NCI-H2107 treated with DMSO at 0.1 percent for 48 hours (cell line): ENCODE results near the gene CBFA2T3.
"Not testable (repeated sequence)": the region's sequence is repeated elsewhere in the genome, so short reads cannot be mapped to it uniquely, and the experiment has no call there.

Experiments used
- DNase-seq: peaks from one replicate; lab custom pipeline; 2025; ENCODE audit not compliant: unreplicated experiment; lab: John Stamatoyannopoulos, UW

CBFA2T3 gene

GRCh38 chr16:88977018-88977811 lies at the start of gene CBFA2T3:
TSS of gene CBFA2T3 (minus strand) at chr16:88977207. CDS start at chr16:88976807, 400 bp downstream.
- DNase-seq, result no peak

DNA sequence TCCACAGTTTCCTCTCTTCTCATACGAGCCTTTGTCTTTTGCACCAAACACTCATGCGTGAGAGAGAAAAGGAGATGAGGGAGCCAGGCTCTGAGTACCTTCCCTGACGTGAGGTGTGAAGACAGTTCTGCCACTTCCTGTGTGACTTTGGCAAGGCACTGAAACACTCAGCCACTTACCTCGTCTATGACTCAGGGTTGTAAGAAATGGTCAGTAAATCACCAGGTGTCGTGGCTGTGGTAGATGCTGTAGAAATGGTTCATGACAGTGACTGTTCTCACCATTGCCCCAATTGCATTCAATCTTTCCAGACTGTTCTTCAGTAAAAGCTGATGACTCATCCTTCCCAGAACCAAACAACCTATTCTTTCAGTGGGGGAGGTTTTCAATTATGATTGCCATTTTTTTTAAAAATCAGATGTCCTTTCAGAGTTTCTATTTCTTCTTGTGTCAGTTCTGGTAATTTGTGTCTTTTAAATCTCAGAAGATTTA lies 49.2 kb upstream of the CBFA2T3 start:
- no peak for DNase-seq

DNA sequence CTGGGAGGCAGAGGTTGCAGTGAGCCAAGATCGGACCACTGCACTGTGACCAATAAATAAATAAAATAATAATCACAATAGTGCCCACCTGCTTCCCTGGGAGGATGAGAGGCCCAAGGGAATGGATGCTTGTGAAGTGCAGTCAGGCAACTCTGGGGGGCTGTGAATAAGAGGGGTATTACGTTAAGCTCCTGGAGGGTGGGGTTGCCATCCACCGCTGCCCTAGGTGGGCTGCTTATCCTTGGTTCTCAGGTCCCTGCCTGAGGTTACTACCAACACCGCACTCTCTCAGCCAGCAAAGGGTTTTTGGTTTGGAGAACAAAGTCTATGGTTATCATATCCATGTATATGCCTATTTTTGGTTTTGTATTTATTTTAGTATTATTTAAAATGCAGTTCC lies 48.6 kb upstream of the CBFA2T3 start:
- DNase-seq, result no peak

GRCh38 chr16:89024546-89025060 lies 47.6 kb upstream of the CBFA2T3 start:
- DNase-seq, result no peak

DNA sequence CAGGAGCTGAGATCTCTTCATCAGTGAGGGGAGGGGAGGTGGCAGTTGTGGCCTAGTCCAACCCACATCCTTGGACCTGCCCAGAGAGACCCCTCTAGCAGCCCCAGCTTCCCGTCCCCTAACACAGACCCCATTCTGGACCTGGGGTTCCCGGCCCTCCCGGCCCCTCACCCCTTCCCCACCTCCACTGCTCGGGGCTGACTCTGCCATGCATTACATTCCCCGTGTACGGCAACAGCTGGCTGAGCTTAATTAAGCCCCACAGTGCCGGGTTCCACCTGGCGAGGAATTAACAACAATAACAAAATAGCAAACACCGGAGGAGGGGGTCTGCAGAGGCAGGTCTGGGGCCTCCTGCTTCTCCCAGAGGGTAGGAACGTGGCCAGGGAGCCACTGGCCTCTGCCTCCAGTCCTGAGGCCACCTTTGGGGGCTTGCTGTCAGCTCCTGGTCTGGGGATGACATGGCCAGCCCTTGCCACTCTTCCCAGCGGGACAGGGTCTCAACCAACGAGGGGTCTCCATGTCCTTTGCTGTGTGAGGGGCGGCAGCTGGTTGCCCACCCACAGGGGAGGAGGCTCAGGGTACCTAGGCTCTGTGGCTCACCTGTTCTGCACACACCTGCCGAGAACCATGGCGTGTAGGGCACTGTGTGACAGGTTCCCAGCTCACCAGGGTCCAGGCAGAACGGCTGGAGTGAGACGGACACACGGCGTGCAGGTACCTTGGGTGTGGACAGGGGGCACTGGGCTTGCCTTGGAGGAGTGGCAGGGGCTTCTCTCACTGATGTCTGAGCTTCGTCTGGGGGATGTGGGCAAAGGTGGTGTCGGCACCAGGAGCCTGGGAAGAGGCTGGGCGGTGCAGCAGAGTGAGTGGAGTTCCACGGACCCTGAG lies 46.9 kb upstream of the CBFA2T3 start:
- no peak for DNase-seq

DNA sequence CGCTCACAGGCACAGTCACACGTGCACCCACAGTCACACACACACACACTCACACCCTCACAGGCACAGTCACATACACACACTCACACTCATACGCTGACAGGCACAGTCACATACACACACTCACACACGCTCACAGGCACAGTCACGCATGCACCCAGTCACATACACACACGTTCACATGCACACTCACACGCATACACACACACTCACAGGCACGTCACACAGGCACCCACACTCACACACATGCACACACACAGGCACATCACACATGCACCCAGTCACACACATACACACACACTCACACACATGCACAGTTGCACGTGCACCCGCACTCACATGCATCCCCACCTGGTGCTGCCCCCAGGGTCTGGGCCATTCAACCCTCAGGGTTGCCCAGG lies 46.1 kb upstream of the CBFA2T3 start:
- DNase-seq, result no peak

DNA sequence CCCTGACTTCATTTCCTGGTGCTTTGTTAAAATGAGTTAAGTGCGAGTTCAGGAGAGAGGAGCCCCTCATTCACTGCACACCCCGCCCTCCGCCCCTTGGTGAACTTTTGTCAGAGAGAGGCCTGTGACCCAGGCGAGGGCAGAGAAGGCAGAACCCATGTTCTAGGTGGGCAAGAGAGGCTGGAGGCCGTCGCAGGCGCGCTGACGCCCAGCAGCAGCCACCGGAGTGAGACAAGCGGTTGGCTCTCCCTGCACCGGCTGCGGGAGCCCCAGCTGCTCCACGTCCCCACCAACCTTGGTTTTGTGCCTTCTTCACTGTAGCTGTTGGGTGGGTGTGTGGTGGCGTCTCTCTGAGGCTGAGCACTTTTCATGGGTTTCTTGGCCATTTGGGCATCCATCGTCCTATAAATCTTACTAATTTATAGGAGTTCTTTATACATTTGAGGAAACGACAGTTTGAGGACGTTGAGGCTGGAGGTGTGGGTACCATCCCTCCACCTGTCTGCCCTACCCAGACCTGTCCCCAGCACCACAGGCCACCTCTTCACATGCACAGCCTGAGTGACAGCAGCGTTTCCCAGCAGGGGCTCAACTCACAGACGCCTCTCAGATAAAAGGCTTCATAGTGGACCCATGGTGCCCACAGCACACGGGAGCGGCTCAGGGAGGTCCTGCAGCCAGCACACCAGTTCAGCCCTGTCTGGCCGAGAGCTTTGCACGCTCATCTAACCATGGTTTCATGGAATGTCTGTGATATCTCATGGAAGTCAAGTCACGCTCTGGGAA lies 45.2 kb upstream of the CBFA2T3 start:
- no peak for DNase-seq

DNA sequence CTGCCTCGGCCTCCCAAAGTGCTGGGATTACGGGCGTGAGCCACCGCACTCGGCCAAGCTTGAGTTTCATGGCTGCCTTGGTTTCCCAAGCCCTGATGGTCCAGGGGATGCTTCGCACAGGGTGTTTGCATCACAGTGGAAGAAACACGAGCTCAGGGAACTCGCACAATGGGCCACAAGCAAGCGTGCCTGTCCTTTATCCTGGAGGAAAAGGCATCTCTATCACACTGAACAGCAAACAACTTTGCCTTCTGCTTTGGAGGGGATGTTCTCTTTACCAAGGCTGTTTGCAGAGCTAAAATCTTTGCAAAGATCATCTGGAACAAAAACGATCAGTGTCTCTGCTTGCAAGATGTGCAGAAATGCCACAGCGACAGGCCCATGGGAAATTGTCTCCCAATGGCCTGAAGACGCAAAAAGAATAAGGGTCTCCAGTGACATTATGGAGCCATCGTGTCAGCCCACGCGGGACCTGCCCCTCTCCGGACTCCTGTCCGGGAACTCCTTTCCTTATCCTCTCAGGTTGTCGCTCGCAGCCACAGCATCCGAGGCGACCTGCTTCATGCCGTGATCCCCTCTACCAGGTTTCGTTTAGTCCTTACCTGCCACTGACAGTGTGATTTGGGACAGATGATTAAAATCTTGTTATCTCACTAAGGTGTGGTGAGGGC lies 44.1 kb upstream of the CBFA2T3 start:
- no peak for DNase-seq

DNA sequence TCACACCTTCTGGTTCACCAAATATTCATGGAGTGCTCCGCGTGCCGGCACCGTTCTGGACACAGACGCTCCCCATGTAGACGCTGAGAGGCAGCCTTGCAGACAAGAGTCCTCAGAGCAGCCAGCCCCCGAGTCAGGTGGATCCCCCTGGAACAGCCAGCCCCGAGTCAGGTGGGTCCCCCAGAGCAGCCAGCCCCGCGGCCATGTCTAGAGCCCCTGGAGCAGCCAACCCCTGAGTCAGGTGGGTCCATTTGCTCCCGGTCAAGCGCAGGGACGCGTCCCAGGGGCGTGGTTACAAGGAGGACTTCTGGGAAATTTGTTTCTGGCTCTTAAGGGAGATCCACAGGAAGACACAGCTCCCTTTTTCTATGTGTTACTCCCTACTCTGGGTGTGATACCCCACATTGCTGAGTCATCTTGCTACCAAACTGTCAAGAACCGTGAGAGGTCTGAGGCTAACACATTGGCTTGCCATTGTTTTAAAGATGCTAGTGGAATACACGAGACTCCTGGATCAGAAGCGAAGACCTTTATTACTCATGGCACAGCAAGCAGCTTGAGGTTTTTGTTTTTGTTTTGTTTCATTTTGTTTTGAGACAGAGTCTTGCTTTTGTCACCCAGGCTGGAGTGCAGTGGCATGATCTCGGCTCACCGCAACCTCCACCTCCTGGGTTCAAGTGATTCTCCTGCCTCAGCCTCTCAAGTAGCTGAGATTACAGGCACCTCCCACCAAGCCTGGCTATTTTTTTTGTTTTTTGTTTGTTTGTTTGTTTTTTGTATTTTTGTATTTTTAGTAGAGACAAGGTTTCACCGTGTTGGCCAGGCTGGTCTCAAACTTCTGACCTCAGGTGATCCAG lies 43.3 kb upstream of the CBFA2T3 start:
- DNase-seq, result no peak

DNA sequence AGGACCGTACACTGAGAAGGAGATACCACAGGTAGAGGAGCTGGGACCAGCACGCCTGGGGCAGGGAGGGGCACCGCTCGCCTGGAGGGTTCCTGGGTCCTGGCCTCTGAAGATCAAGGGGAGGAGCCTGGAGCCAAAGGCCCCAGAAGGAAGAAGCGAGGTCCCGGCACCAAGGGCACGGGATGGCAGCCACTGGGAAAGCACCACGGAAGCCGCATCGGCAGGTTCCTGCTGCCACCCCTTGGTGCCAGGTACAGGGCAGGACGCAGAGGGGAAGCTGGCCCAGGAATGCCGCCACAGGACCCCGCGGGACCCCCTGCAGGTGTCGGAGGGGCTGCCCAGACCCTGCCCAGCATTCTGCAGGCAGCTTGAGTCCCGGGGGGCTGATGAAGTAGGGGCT lies 42.5 kb upstream of the CBFA2T3 start:
- DNase-seq, result no peak

DNA sequence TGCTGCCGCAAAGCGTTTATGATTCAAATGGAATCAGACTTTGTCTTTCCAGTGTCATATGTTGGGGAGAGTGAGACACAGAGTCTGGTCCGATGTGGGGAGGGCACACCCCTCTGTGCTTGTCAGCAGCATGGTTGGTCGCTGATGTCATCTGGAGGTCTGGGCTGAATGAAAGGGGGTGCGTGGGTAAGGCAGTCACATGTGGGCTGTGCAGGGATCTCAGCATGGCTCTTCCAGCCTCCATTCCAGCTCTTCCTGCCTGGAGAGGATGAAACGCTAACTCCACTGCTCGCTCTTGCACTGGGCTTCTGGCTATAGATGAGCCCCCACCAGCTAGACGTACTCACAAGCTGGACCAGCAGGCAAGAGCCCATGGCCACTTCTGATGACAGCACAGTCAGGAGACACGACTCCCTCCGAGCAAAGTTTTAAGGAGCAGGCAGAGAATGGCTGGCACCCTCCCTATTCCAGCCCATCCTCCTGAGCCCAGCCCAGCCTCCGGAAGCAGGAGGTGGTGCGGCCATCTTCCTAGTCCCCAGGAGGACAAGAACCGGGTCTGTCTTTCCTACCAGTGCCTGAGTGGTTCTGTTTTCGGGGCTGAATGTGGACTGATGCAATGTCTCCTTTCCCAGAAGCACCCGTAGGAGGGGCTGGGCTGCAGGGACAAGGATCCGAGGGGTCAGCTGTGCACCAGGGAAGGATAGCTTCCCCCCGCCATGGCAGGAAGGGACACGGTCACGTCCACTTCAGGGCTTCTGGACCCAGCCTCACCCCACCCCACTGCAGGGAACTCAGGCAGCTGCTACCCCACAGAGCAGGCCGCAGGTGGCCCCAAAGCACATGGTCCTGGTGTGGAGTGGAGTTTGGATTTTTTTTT lies 41.5 kb upstream of the CBFA2T3 start:
- DNase-seq, result no peak

DNA sequence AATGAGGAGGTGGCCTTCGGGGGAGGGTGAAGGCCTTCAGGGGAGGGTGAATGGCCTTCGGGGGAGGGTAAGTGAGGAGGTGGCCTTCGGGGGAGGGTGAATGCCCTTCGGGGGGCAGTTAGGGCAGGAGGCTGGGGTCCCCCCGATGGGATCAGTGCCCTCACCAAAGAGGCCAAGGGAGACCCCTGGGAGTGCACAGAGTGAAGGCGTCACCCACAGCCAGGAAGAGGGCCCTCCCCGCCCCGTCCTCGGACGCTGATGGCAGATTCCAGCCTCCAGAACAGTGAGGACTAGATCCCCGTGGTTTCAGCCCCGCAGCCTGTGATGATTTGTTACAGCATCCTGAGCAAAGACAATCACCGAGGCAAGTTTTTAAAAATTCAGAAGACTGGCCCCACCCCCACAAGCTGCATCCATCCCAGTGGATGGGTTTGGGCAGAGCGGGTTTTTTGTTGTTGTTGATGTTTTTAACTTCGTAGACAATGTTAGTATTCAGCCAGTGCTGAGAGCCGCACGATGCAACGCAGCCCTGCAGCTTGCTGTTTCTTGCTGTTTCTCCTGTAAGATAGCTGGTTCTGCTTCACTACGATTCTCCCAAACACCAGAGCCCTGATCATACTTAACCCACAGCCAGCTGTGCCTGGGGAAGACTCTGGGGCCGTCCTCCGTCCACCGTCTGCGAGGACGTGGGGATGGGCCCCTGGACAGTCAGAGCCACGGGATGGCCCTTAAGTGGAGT lies 40.7 kb upstream of the CBFA2T3 start:
- no peak for DNase-seq

DNA sequence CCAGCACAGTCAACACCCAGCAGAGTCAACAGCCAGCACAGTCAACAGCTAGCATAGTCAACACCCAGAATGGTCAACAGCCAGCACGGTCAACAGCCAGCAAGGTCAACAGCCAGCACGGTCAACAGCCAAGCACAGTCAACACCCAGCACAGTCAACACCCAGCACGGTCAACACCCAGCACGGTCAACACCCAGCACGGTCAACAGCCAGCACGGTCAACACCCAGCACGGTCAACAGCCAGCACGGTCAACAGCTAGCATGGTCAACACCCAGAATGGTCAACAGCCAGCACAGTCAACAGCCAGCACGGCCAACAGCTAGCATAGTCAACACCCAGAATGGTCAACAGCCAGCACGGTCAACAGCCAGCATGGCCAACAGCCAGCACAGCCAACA lies 39.6 kb upstream of the CBFA2T3 start:
- DNase-seq, result not testable (repeated sequence)

DNA sequence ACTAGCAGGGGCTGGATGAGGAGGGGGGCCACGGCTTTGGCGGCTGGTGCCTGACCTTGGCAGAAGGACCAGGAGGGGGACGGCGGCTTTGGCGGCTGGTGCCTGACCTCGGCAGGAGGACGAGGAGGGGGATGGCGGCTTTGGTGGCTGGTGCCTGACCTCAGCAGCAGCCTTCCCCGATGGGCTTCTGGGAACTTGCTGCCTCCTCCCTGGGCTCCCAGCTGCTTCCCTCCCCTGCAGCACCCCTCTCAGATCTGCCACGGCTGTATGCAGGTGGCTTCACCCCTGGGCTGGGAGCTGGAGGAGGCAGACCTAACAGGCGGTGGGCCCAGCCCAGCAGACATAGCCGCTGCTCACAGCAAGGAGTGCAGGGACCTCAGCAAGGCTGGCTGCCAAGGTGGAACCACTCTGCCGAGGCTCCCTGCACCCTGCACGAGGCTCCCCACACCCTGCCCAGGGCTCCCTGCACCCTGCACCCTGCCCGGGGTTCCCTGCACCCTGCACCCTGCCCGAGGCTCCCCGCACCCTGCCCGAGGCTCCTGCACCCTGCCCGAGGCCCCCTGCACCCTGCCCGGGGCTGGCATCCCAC lies 38.4 kb upstream of the CBFA2T3 start:
- DNase-seq, result no peak

DNA sequence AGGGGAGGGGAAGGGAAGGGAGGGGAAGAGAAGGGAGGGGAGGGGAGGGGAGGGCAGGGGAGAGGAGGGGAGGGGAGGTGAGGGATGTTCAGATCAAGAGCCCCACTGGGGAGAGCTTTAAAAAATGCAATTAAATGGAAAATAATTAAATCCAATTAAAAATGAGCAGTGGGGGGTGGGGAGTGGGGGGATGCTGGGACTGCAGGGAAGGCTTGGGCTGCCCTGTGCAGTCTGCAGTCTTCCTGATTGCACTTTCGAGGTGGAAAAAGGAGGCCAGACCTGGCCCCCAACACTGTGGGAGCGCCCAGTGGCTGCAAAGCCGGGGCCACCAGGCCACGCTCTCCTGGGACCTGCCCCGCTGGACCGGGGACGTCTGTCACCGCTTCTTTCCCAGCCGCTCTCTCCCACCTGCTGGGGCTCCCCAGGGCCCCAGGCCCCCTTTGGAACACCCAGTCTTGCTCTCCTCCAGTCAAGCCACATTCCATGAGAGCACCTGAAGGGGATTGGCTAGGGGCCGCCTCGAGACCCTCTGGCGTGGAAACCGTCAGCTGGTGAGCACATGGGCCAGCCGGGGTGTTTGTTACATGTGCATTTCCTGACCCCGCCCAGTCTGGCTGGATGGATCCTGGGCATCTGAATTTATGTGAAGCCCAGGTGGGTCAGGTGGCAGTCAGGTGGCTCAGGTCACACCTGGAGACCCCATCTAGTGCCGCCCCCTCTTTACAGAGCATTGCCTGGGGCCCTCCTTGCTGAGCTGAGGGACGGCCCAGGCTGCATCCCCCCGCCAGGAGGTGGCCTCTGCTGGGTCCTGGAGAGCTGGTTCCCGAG lies 37.6 kb upstream of the CBFA2T3 start:
- DNase-seq, result no peak

- no peak for DNase-seq
These were observed 36.8 kb upstream of the CBFA2T3 start for GRCh38 chr16:89013692-89014402.
